Caco-2 (cell line): ENCODE results near the gene PJVK. TPM values are rescaled to one million over a fixed set of nuclear protein-coding genes. Genes with fewer than 3 reads are reported as not detected.
"Not testable (repeated sequence)": the region's sequence is repeated elsewhere in the genome, so short reads cannot be mapped to it uniquely, and the experiment has no call there.

Experiments used
- BruUV-seq: library from RNA; stranded (reverse); fragments of 400-500 nt; replicated peaks from 2 replicates; lab custom pipeline; 2021; lab: Mats Ljungman, UMichigan
- CTCF ChIA-PET: fragments of 300-600 bp; sonication (Branson Sonifier 250); formaldehyde crosslinking; loops from one replicate; lab custom pipeline; 2022; ENCODE audit warnings: antibody characterized with exemption; lab: Charles Lee
- POLR2A ChIA-PET: fragments of 300-600 bp; sonication (Branson Sonifier 250); formaldehyde crosslinking; loops from one replicate; lab custom pipeline; 2022; ENCODE audit warnings: antibody characterized with exemption; lab: Charles Lee
- DNase-seq, 2 experiments: peaks; one replicate each; pipeline versions ENCODE4 v3.0.0 to v3.0.0-alpha.2; 2020 to 2022
- H3K27me3 ChIP-seq: replicated peaks from 2 replicates; pipeline ENCODE4 v1.6.0; 2011; ENCODE audit warnings: low read length; ENCODE audit not compliant: control insufficient read depth, insufficient read depth
- H3K36me3 ChIP-seq: 2 replicates; pipeline ENCODE4 v1.5.1; 2011; ENCODE audit warnings: low read length; ENCODE audit not compliant: control insufficient read depth, insufficient read depth
- H3K4me1 ChIP-seq: fragments of 250-450 bp; sonication (Bioruptor Pico); 2 replicates; pipeline ENCODE4 v1.5.1; 2020; ENCODE audit warnings: mild to moderate bottlenecking
- H3K4me3 ChIP-seq: 2 replicates; pipeline ENCODE4 v1.5.1; 2011; ENCODE audit warnings: low read depth, mild to moderate bottlenecking, control low read depth, low read length
- H3K9me3 ChIP-seq: fragments of 250-450 bp; sonication (Bioruptor Pico); 2 replicates; pipeline ENCODE4 v1.5.1; 2020; ENCODE audit warnings: mild to moderate bottlenecking, moderate library complexity
- H3K27ac Mint-ChIP-seq: one replicate; pipeline ENCODE4 v1.8.0; 2022; ENCODE audit warnings: mixed read lengths; ENCODE audit not compliant: unreplicated experiment
- H3K27me3 Mint-ChIP-seq: one replicate; pipeline ENCODE4 v1.8.0; 2022; ENCODE audit warnings: mixed read lengths; ENCODE audit not compliant: insufficient read depth, unreplicated experiment
- H3K36me3 Mint-ChIP-seq: one replicate; pipeline ENCODE4 v1.8.0; 2022; ENCODE audit warnings: mild to moderate bottlenecking, mixed read lengths; ENCODE audit not compliant: insufficient read depth, unreplicated experiment
- H3K4me1 Mint-ChIP-seq: one replicate; pipeline ENCODE4 v1.8.0; 2022; ENCODE audit warnings: low read depth, mixed read lengths; ENCODE audit not compliant: unreplicated experiment
- H3K4me3 Mint-ChIP-seq: one replicate; pipeline ENCODE4 v1.8.0; 2022; ENCODE audit warnings: mild to moderate bottlenecking, moderate library complexity, mixed read lengths; ENCODE audit not compliant: unreplicated experiment
- H3K9me3 Mint-ChIP-seq: one replicate; pipeline ENCODE4 v1.8.0; 2022; ENCODE audit warnings: mixed read lengths; ENCODE audit not compliant: unreplicated experiment
- intact Hi-C: fragments of 100-400 bp; cut with micrococcal nuclease; formaldehyde crosslinking; loops from one replicate; pipeline ENCODE4 v1.10.0; 2022; ENCODE audit not compliant: unreplicated experiment
- total RNA-seq: library from RNA; stranded (reverse); gene quantifications from 2 replicates; pipeline ENCODE4 v1.2.3, GENCODE V29; 2022
- TF ChIP-seq, protein P1 (sequence below), 2 experiments: fragments of 200-600 bp in 1 of 2; IDR thresholded peaks; 1 replicate in 1 of 2; 2 replicates in 1 of 2; pipeline versions ENCODE4 v1.5.1 to v1.8.0; 2011 to 2022; ENCODE audit warnings: antibody characterized with exemption in 1 of 2, control low read depth in 1 of 2, inconsistent platforms in 1 of 2, low read depth in 1 of 2, low read length in 1 of 2, mild to moderate bottlenecking in 1 of 2, moderate library complexity in 1 of 2; ENCODE audit not compliant: insufficient read depth in 1 of 2, severe bottlenecking in 1 of 2, unreplicated experiment in 1 of 2

PJVK gene
- total RNA-seq, 1 experiment from 2014 or later: 2.9 TPM

DNA sequence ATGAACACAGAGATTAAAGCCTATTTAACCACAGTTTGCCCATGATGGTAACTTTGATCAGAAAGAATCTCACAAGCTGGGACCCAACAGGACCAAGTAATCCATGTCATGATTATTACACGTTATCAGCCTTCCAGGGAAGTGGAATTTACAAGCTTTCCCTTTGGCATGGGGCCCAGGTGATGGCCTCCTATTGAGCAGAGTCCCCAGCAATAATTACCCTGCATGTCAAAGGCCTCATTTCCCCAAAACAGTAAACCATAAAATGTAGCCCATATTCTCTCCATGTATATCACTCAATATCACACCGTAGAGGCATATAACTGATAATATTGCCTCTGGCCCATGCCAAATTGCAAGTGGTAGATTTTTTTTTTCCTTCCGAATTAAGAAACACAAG, 39.1 kb upstream of the PJVK start:
- H3K27me3 Mint-ChIP-seq: no peaks in the 10 kb centered on the region
- TF ChIP-seq, protein P1, sequence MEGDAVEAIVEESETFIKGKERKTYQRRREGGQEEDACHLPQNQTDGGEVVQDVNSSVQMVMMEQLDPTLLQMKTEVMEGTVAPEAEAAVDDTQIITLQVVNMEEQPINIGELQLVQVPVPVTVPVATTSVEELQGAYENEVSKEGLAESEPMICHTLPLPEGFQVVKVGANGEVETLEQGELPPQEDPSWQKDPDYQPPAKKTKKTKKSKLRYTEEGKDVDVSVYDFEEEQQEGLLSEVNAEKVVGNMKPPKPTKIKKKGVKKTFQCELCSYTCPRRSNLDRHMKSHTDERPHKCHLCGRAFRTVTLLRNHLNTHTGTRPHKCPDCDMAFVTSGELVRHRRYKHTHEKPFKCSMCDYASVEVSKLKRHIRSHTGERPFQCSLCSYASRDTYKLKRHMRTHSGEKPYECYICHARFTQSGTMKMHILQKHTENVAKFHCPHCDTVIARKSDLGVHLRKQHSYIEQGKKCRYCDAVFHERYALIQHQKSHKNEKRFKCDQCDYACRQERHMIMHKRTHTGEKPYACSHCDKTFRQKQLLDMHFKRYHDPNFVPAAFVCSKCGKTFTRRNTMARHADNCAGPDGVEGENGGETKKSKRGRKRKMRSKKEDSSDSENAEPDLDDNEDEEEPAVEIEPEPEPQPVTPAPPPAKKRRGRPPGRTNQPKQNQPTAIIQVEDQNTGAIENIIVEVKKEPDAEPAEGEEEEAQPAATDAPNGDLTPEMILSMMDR (IDR thresholded peaks at IDR 0.05; ENCODE audit: insufficient read depth in 1 of 2, low read depth in 1 of 2, low read length in 1 of 2, severe bottlenecking in 1 of 2, unreplicated experiment in 1 of 2): no peak
- ChIA-PET POLR2A (no interaction called here), CTCF (no interaction called here)
- DNase-seq: no peak
- H3K36me3 Mint-ChIP-seq: no peaks in the 10 kb centered on the region
- H3K4me1 Mint-ChIP-seq: no peaks in the 10 kb centered on the region
- BruUV-seq: no TSS peak
- no peak overlapping the region for H3K27ac Mint-ChIP-seq
- no peak overlapping the region for H3K4me3 Mint-ChIP-seq
- no peaks in the 10 kb centered on the region for H3K9me3 ChIP-seq
- H3K4me3 ChIP-seq: no peak overlapping the region
- H3K4me1 ChIP-seq: no peaks in the 10 kb centered on the region
- no peaks in the 10 kb centered on the region for H3K27me3 ChIP-seq
- intact Hi-C loops: loop anchor here (10.0 kb wide), 1 partner anchor 427 kb away; no protein-coding TSS in a partner anchor
- no peaks in the 10 kb centered on the region for H3K36me3 ChIP-seq
- no peaks in the 10 kb centered on the region for H3K9me3 Mint-ChIP-seq

DNA sequence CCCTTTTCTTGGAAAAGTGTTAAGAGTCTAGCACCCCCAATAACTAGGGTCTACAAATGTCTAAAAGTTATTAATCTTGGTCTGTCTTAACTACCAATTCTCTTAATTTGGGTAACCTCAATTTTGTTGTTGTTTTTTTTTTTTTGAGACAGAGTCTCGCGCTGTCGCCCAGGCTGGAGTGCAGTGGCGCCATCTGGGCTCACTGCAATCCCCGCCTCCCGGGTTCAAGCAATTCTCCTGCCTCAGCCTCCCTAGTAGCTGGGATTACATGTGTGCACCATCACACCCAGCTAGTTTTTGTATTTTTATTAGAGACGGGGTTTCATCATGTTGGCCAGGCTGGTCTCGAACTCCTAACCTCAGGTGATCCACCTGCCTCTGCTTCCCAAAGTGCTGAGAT, 38.7 kb upstream of the PJVK start:
- not testable (repeated sequence) for H3K9me3 ChIP-seq, H3K36me3 ChIP-seq, DNase-seq, H3K4me1 ChIP-seq, H3K4me3 ChIP-seq, BruUV-seq, H3K27me3 Mint-ChIP-seq, H3K4me1 Mint-ChIP-seq, H3K9me3 Mint-ChIP-seq, H3K27ac Mint-ChIP-seq, H3K36me3 Mint-ChIP-seq, H3K27me3 ChIP-seq
- peak overlapping the region; percentile 73 for H3K4me3 Mint-ChIP-seq
- ChIA-PET CTCF (interaction anchor here (0.7 to 1.0 kb wide), 2 partner anchors 29 to 301 kb away, joined by 3 to 4 read pairs; no protein-coding TSS in a partner anchor), POLR2A (interaction anchor here (1.3 kb wide), 1 partner anchor 39 kb away, joined by 3 read pairs; the partner anchor contains the start of genes PJVK and PRKRA)
- intact Hi-C loops: loop anchor here (10.0 kb wide), 1 partner anchor 428 kb away; no protein-coding TSS in a partner anchor

DNA sequence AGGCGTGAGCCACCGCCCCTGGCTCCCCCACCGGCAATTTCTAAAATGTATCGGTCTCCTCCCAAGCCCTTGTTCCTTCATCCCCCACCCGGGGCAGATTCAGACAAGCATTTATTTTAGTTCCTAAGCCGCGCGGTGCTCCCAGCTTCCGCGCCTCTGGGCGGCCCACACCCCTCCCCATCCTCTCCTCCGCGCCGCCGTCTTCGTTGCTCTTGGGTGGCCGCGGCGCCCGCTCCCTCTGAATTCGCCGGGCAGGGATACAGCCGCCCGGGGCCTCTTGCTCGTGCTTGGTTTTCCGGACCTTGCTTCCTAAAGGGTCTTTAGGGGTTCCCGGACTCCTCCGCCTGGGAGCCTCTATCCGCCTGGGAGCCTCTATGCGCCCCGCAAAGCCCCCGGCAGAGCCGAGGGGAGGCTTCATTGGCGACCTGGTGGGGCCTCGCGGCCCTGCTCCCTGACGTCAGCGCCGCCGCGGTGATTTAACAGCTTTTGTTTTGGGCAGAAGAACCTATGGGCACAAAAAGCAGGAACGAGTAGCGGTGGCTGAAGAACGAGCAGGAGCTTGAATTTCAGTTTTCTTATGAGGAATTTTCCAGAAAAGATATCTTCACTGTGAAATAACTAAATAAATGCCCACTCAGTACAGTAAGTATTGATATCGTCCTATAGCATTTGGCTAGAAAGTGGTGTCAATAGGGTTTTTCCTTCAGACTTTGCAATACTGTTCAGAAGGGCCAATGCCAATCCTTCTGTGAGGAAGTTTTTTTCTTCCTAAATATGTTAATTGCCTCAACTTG, 37.5 kb upstream of the PJVK start:
- Mint-ChIP-seq H3K36me3 (no peaks in the 10 kb centered on the region), H3K9me3 (no peaks in the 10 kb centered on the region), H3K27me3 (no peaks in the 10 kb centered on the region), H3K4me1 (no peaks in the 10 kb centered on the region), H3K4me3 (peak overlapping the region; percentile 73), H3K27ac (peak overlapping the region; percentile 65)
- Histone ChIP-seq H3K4me1 (no peaks in the 10 kb centered on the region), H3K4me3 (peak overlapping the region; percentile 35), H3K27me3 (no peaks in the 10 kb centered on the region), H3K36me3 (no peaks in the 10 kb centered on the region), H3K9me3 (no peaks in the 10 kb centered on the region)
- BruUV-seq: no TSS peak
- TF ChIP-seq, protein P1 (IDR thresholded peaks at IDR 0.05; ENCODE audit: insufficient read depth in 1 of 2, low read depth in 1 of 2, low read length in 1 of 2, severe bottlenecking in 1 of 2, unreplicated experiment in 1 of 2): no peak
- ChIA-PET CTCF (interaction anchor here (1.0 to 1.3 kb wide), 6 partner anchors 15 to 302 kb away, joined by 3 to 5 read pairs (median 4); no protein-coding TSS in a partner anchor), POLR2A (interaction anchor here (1.3 kb wide), 1 partner anchor 37 kb away, joined by 3 read pairs; the partner anchor contains the start of genes PJVK and PRKRA)
- peak in 1 of 2 experiments; percentile 36 for DNase-seq
- intact Hi-C loops: loop anchor here (1.0 to 10.0 kb wide), 6 partner anchors 16 to 429 kb away; partner anchors contain the start of genes OSBPL6 and RBM45
